SKM-1 (cell line): Measurements from ENCODE around the gene DNAJC17.

Source experiments
- DNase-seq: peaks from one replicate; lab custom pipeline; 2025; ENCODE audit not compliant: unreplicated experiment; lab: John Stamatoyannopoulos, UW

The DNAJC17 gene

GRCh38 chr15:40792394-40792793 is 14.9 kb downstream of the DNAJC17 start:
- no peak for DNase-seq

GRCh38 chr15:40790718-40791117 is 16.6 kb downstream of the DNAJC17 start:
- DNase-seq = no peak

- DNase-seq = no peak
Observed at GRCh38 chr15:40789999-40790398, 17.3 kb downstream of the DNAJC17 start.

DNA sequence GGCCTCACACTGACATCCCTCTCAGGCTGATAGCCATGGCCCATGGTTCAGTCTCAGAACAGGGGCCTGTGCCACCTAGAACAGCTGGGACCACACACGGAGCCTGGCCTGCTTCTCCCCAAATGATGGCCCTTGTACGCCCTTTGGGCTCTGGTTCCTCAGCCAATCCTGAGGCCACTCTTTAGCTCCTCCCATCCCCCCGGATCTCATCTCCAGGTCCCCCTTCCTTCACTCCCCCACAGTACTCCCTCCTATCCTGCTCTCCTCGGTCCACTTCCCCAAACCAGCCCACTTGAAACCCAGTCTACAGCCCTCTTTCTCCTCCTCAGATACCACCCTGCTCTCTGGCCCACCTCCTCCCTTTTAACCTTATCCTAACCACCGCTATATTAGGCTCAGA is 18.2 kb downstream of the DNAJC17 start:
- no peak for DNase-seq

DNA sequence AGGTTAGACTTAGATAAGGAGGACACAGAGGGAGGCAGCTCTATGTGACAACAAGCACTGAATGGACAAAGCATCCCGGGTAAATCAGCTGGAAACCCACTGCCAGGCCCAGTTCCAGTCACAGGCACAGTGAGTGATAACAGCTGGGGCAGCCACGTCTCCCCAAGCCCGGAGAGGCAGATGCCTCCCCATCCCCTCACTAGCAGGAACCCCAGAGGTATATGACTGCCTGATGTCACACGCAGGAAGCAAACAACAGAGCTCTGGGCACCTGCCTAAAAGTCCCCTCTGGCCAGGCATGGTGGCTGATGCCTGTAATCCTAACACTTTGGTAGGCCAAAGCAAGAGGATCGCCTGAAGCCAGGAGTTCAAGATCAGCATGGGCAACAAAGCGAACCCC is 19.3 kb downstream of the DNAJC17 start:
- no peak for DNase-seq

DNA sequence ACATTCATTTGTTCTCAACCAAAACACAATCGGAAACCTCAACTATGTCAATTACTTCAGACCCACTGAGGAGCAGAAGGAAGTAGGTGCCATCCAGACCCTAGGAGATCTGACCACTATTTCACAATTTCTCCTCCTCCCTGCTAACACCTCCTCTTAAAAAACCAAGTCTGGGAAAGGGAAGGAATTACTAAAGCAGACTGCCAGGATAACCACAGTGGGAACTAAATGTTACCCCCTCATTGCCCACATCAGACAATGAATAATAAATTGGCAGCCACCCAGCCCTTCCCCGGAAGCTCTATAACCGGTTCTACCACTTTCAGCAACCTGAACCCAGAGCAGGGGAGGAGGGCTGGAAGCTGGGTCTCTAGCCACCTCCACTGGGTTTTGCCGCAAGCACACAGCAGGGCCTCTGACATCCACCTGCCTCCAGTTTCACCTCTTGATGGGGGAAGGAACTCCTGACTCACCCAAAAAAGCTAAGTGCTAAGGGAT is 19.9 kb downstream of the DNAJC17 start:
- peak; percentile 50 for DNase-seq

- DNase-seq = no peak
Observed at GRCh38 chr15:40785814-40786213, 21.5 kb downstream of the DNAJC17 start.

GRCh38 chr15:40785164-40785563 is 22.1 kb downstream of the DNAJC17 start:
- no peak for DNase-seq

DNA sequence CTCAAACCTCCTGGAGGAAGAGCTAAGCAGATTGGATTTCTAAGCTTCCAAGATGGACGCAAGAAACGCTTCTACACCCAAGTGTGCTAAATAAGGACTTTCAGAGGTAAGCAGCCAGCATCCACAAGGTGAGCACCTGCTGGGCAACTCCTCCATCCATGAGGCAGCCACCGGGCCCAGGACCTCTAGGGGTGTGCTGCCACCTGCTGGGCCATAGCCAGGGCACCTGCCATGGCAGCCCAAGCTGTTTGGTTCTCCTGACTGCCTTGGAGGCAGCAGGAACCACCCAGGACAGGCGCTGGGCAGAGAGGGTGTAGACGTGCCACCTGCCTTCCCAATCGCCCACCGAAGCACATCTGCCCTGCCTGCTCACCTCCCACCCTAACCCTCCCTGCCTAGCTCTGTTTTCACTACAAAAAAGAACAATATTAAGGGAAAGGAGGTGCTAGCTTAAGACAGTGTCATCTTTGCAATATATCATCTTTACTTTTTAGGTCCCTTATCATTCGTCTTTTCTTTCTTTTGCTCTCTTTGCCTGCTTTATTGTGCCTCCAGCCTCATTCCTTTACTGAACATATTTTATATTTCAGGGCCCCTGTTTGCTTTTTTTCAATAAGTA is 24.6 kb downstream of the DNAJC17 start:
- peak; percentile 16 for DNase-seq

DNA sequence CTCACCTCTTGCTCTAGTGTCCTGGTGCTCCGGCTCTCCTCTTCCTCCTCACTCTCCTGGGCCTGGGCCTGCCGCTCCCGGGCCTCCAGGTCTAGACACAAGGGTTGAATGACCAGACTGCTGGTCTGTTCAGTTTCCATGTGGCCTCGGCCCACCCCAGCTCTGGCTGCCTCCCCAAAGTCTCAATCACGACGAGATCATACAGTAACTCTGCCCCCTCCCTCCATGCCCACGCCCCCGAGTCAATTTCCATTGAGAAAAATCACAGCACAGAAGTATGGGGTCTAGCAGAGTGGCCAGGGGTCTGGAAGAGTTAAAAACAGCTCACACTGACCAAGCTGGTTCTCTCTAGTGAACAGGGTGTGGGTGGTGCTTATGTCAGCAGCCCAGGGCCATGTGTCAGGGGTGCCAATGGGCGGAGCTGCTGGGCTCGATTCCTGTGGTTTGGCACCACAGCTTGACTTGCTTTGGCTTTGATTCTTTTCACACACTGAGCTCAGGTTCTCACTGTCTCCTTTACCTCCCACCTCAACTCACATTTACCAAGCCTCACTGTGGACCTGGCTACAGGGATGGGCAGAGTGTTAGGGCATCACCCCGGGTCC is 30.6 kb downstream of the DNAJC17 start:
- no peak for DNase-seq

- DNase-seq = no peak
Observed at GRCh38 chr15:40775740-40776536, 31.3 kb downstream of the DNAJC17 start.

GRCh38 chr15:40775007-40775406 is 32.3 kb downstream of the DNAJC17 start:
- no peak for DNase-seq

DNA sequence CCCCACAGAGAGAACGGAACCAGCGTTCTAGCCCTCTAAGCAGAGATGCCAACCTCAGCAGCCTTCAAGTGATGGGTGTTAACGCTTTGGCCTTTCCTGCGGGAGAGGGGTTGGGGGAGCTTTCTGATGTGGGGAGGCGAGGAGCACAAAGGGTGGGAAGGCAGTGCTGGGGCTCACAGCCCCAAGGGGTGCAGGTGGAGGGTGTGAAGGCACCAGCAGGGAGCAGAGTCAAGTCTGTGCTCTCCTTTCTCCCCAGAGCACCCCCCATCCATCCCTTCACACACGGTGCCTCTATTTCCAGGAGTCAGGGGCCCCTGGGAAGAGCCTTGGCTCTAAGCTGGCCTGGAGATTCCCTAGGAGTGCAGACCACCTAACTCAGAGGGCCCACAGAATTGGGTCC is 33.4 kb downstream of the DNAJC17 start:
- no peak for DNase-seq

DNA sequence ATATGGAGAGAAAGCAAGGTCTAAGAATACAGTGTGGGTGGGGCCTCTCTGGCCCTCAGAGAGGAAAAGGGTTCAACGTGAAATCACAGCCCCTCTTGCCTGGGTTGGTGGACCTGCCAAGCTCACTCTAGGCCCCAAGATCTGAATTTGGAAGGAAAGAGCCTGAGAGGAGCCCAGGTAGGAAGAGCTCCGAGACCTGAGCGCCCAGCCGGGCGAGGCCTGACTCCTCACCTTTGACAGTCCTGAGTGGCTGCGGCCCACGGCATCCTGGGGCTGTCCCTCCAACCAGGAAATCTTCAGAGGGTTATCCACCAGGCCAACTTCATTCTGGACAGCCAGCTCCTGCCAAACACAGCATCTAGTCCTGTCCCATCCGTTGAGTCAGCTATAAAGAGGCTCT is 33.8 kb downstream of the DNAJC17 start:
- DNase-seq = no peak

DNA sequence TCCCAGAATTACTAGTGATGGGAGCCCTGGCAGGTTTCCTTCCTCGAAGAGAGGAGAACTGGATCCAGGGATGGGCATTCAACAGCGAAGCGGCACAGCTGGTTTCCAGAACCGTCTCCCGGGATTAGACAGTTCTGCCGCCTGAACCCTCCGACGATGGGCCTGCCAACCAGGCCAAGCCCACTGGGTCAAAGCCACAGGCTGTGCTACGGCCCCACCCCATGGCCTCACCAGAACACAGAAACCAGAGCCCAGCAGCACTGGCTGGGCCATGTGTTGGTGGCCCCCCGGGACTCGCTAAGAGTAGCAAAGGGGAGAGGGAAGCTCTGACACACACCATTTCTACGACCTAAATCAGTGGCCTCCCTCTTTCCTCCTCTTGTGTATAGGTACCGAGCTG is 35.3 kb downstream of the DNAJC17 start:
- DNase-seq = no peak

- DNase-seq = no peak
Observed at GRCh38 chr15:40771242-40771641, 36.0 kb downstream of the DNAJC17 start.

- DNase-seq = no peak
Observed at GRCh38 chr15:40770147-40770721, 37.0 kb downstream of the DNAJC17 start.

- DNase-seq = no peak
Observed at GRCh38 chr15:40769274-40770146, 37.8 kb downstream of the DNAJC17 start, which contains the start of gene C15orf62. Gene C15orf62 (plus strand): TSS chr15:40769980. CDS start chr15:40770496, 516 bp downstream.

- DNase-seq = no peak
Observed at GRCh38 chr15:40768521-40769273, 38.6 kb downstream of the DNAJC17 start.
